ENCODE results near the gene ABCC1.
A peak's percentile ranks its signal among the peaks of the same experiment; 100 is the strongest.

The ABCC1 gene

GRCh38 chr16:16045296-16045695 lies 95.9 kb downstream of the ABCC1 start:
- Histone ChIP-seq H3K36me3 (ENCODE audit: control insufficient read depth, low read length) (peaks cover 58% of the 10 kb centered on the region), H3K4me2 (ENCODE audit: low read length) (no peak overlapping the region), H3K4me3 (ENCODE audit: low read length) (no peak overlapping the region), H3K27ac (ENCODE audit: low read depth, low read length) (no peak overlapping the region), H3K27me3 (ENCODE audit: control insufficient read depth, low read length) (no peaks in the 10 kb centered on the region), H3K9me3 (ENCODE audit: control insufficient read depth, insufficient read depth, low read length) (no peaks in the 10 kb centered on the region), H3K4me1 (ENCODE audit: control insufficient read depth, low read length) (peaks cover 12% of the 10 kb centered on the region), H3K9me2 (replicated peaks; ENCODE audit: control insufficient read depth, low read length) (no peaks in the 10 kb centered on the region), H3F3A (ENCODE audit: control insufficient read depth, insufficient read depth) (no peaks in the 10 kb centered on the region), H3K79me2 (ENCODE audit: control insufficient read depth, low read length) (no peaks in the 10 kb centered on the region), H4K20me1 (ENCODE audit: control insufficient read depth, insufficient read depth, low read depth, low read length) (no peaks in the 10 kb centered on the region)
- TF ChIP-seq EZH2phosphoT487 (IDR thresholded peaks at IDR 0.05; ENCODE audit: borderline replicate concordance, low read length) (no peak), CTCF (IDR thresholded peaks at IDR 0.05; ENCODE audit: low read depth, low read length, poor library complexity, severe bottlenecking) (no peak)

- Histone ChIP-seq H3F3A (ENCODE audit: control insufficient read depth, insufficient read depth) (no peaks in the 10 kb centered on the region), H3K4me1 (ENCODE audit: control insufficient read depth, low read length) (peaks cover 16% of the 10 kb centered on the region), H3K4me3 (ENCODE audit: low read length) (no peak overlapping the region), H3K4me2 (ENCODE audit: low read length) (no peak overlapping the region), H3K9me3 (ENCODE audit: control insufficient read depth, insufficient read depth, low read length) (no peaks in the 10 kb centered on the region), H4K20me1 (ENCODE audit: control insufficient read depth, insufficient read depth, low read depth, low read length) (no peaks in the 10 kb centered on the region), H3K79me2 (ENCODE audit: control insufficient read depth, low read length) (no peaks in the 10 kb centered on the region), H3K9me2 (replicated peaks; ENCODE audit: control insufficient read depth, low read length) (no peaks in the 10 kb centered on the region), H3K36me3 (ENCODE audit: control insufficient read depth, low read length) (peaks cover 62% of the 10 kb centered on the region), H3K27me3 (ENCODE audit: control insufficient read depth, low read length) (no peaks in the 10 kb centered on the region), H3K27ac (ENCODE audit: low read depth, low read length) (no peak overlapping the region)
- no peak for TF ChIP-seq EZH2phosphoT487 (IDR thresholded peaks at IDR 0.05; ENCODE audit: borderline replicate concordance, low read length)
- TF ChIP-seq CTCF (IDR thresholded peaks at IDR 0.05; ENCODE audit: low read depth, low read length, poor library complexity, severe bottlenecking), result peak; percentile 67
These were observed 96.5 kb downstream of the ABCC1 start for GRCh38 chr16:16045879-16046278.

GRCh38 chr16:16047761-16048160 lies 98.3 kb downstream of the ABCC1 start:
- Histone ChIP-seq H3K36me3 (ENCODE audit: control insufficient read depth, low read length) (peaks cover 74% of the 10 kb centered on the region), H3K4me3 (ENCODE audit: low read length) (no peak overlapping the region), H3K4me2 (ENCODE audit: low read length) (no peak overlapping the region), H3F3A (ENCODE audit: control insufficient read depth, insufficient read depth) (no peaks in the 10 kb centered on the region), H3K27me3 (ENCODE audit: control insufficient read depth, low read length) (no peaks in the 10 kb centered on the region), H3K9me3 (ENCODE audit: control insufficient read depth, insufficient read depth, low read length) (no peaks in the 10 kb centered on the region), H3K4me1 (ENCODE audit: control insufficient read depth, low read length) (peaks cover 16% of the 10 kb centered on the region), H4K20me1 (ENCODE audit: control insufficient read depth, insufficient read depth, low read depth, low read length) (no peaks in the 10 kb centered on the region), H3K27ac (ENCODE audit: low read depth, low read length) (no peak overlapping the region), H3K79me2 (ENCODE audit: control insufficient read depth, low read length) (no peaks in the 10 kb centered on the region), H3K9me2 (replicated peaks; ENCODE audit: control insufficient read depth, low read length) (no peaks in the 10 kb centered on the region)
- TF ChIP-seq EZH2phosphoT487 (IDR thresholded peaks at IDR 0.05; ENCODE audit: borderline replicate concordance, low read length), result no peak
- no peak for TF ChIP-seq CTCF (IDR thresholded peaks at IDR 0.05; ENCODE audit: low read depth, low read length, poor library complexity, severe bottlenecking)

Data from DOHH2 (cell line).